AG08395 (cell line): ENCODE results near the gene UTS2R.

ENCODE experiments used
- DNase-seq: peaks from one replicate; pipeline ENCODE4 v3.0.0; 2012; ENCODE audit warnings: mixed read lengths, low spot score

UTS2R gene

DNA sequence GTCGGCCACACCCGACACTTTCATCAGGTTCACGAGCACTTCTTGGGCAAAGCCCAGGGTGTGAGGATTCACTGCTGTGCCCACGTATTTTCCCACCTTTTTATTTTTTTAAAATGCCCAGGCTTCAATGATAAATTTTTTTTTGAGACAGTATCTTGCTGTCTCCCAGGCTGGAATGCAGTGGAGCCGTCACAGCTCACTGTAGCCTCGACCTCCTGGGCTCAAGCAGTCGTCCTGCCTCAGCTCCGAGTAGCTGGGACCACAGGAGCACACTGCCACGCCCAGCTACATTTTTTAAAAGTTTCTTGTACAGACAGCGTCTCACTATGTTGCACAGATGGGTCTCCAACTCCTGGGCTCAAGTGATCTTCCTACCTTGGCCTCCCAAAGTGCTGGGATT is 17.8 kb downstream of the UTS2R start:
- DNase-seq: no peak

DNA sequence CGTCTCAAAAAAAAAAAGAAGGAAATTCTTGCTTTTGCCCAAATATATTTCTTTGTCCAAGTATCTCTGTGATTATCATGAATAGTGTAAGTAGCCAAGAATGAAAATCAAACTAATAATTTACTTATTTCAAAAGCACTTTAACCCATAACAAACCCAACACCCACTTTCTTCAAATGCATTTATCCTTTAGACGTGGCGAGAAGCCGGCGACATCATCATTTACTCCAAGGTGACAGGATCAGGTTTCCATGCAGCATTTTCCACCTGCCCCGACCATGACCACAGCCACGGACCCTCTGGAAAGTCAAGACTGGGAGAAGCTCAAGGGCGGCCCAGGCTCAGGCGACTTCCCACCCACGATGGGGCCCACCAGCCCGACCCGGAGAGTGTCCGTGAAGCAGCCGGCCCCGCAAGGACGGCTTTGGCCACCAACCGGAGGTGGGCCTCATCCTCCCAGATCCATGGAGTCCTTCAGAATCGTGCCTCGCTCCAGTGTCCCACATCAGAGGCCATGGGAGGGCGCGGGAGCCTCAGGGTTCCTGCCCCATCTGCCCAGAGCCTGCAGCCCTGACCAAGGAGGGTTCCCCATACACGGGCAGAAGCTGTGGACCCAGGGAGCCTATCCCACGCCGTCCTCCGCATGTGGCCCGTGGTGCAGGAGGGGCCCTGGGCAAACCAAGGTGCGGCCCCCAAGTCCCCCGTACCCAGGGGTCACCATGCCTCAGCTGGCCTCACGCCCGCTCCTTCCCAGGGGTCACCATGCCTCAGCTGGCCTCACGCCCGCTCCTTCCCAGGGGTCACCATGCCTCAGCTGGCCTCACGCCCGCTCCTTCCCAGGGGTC is 18.7 kb downstream of the UTS2R start:
- DNase-seq: no peak

DNA sequence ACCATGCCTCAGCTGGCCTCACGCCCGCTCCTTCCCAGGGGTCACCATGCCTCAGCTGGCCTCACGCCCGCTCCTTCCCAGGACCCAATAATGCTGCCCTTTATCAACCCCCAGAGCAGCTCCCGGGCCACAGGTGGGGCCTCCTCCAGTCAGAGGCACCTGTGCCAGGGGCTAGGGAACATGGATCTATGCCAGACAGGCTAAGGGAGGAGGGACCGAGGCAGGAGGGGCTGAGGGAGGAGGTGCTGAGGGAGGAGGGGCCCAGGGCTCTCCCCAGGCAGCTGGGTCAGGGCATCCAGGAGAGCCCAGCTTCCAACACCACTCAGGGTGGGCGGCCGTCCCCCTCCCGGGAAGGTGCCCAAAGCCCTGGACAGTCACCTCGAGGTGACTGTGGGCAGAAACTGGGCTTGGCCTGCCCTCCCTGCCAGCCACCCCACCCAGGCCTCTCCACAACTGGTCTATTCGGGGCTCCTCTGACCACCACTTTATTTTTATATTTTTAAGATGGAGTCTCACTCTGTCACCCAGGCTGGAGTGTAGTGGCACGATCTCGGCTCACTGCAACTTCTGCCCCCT is 19.4 kb downstream of the UTS2R start:
- no peak for DNase-seq

DNA sequence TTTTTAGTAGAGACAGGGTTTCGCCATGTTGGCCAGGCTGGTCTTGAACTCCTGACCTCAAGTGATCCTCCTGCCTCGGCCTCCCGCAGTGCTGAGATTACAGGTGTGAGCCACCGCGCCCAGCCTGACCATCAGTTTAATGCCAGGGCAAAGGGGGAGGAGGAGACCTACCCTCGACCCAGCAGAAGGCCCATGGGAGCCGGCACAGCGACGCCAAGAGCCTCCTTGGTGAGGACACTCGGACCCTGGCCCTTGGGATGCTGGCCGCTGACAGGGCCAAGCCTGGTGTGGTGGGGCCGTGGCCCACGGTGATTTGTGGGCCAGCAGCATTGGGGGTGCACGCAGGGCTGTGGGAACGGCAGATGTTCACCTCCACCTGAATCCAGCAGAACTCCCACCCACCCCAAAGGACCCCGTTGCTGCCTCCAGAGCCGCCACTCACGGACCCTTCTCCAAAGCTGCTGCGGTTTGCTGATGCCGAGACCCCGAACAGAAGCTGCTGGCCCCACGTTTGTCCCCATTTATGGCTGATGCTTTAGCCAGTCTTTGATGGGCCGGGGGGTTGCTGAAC is 20.0 kb downstream of the UTS2R start:
- no peak for DNase-seq

DNA sequence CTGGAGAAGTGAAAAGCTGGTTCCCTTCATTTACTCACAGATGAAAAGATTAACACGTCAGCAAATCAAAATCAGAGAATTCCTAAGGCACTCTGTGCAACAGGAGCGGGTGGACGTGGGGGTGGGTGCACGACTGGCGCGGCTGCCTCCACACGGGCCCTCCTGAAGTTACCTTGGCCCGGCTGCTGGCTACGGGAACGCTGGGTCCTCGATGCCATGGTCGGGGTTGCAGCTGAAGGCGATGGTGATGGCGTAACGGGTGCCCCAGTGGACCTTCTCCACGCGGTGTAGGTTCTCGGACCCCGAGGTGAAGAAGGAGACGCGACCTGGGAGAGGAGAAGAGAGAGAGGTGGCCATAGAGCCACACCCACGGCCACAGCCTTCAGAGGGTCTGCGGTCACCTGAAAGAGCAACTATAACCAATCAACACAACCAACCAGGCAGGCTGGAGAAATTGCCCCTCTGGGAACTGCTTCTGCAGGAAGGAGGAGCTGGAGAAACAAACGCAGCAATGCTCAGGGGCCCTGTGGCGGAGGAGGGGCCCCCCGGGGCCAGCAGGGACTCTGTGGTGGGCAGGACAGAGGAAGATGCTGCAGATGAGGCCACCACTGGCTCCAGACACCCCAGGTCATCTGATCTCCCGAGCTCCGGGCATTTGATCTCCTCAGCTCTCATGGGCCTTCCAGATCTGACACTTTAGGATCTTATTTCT is 20.8 kb downstream of the UTS2R start:
- no peak for DNase-seq

DNA sequence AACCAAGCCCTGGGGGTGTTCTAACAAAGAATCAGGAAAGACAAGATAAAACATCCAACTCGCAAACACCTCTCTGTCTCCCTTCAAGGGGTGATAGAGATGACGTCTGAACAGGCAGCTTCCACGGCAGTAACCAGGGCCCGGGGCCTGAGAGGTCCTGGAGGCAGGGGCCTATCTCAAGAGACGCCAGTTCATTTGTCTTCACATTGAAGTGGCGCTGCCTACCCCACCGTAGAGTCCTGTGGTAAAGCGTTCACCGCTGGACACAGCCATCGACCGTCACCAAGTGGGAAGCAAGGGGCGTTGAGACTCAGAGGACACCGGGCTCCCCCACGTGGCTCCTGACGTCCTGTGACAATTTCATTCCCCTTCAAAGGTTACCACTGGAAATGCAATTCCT is 21.4 kb downstream of the UTS2R start:
- no peak for DNase-seq

DNA sequence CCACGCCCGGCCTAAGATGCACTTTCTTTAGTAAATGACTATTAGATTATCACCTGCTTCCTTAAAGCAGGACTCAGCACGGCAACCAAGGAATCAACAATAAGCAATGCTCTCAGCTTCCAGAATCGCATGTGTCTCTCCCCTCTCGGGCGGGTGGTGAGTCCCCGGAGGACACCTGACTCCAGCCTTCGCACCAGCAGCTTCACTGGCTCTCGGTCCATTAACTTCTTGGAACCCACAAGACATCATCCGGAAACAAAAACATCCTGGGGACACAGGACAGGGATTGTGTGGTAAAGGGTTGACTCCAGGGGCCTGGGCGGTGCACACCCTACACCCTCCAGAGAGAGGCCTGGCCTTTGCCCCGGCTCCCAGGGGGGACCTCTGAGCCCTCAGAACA is 22.7 kb downstream of the UTS2R start:
- DNase-seq: no peak

DNA sequence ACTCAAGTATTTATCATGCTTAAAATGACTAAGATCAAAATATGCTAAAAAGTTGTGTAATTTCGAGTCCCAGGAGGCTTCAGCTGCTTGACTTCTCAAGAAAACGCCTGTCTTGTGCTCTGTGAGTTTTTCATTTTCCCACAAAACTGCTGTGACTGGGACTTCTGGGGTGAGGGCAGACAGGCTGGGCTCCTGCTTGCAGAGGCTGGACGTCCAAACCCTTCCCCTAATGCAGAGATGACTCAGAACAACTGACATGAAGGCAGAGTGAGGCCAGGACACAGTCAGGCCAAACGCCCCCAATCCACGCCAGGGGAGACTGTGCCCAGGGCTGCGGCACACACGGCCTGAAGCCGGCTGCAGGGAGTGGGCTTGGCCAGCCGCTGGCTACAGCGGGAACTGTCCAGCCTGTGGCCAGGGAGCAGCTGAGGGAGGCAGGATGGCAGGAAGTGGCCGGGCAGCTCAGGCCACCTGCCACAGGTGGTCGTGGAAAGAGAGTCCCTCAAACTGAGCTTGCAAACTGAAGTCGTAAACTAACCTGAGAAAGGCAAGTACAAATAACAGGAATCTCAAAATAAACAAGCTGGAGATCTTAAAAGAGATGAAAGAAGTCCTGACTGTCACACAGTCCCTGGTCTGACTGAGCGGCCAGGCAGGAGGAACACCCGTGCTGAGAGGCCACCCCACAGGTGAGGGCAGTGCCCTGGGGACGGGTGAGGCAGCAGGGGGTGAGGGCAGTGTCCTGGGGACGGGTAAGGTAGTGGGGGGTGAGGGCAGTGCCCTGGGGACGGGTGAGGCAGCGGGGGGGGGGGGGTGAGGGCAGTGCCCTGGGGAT is 25.3 kb downstream of the UTS2R start:
- peak; percentile 90 for DNase-seq

DNA sequence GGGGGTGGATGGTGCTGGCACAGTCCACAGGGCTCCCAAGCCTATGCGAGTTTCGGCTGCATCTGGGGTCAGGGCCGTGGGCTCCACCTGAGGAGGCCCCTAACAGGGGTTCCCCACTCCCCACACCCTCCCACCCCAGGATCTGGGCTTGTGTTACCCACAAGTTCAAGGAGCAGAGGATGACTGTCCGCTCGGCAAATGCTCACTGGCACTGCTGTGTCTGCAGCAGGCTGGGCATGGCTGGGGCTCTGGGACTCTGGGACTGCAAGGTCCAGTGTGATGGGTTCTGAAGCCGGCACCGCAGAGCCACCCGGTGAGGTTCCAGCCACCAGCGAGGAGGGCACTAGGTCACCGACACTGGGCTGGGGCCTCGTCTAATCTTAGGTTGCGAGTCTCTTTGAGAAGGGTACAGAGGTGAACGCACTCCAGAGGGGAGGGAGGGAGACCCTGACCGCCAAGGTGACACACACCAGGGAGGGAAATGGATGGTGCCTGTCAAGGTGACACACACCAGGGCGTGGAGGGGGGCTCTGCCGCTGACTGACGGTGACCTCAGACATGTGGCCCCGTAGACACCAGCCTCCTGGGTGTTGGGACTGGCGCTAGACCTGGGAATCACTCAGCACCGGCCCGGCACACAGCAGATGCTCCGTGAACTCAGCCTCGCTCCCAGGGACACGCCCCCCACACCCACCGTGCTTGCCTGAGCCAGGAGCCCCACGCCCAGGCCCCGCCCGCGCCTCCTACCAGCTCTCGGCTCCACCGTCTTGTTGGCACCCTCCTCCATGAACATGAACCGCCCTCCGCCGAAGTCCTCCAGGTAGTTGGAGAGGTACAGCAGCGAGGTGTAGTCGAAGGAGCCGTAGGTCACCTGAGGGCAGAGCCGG is 26.1 kb downstream of the UTS2R start:
- DNase-seq: no peak

DNA sequence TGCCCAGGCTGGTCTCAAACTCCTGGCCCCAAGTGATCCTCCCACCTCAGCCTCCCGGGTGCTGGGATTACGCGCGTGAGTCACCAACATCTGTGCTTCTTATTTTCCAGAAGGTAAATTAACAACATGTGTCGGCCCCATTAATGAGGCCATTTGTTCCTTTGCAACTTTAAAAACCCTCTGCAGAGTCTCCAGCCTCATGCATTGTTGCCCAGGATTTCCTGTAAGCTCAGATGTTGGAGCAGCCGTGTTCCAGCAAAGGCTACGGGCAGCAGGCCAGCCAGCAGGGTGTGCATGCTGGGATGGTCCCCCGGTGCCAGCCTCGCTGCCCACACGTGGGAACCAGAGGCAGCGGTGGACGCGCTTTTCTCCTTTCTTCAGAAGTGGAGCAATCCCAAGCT is 27.5 kb downstream of the UTS2R start:
- peak; percentile 89 for DNase-seq

DNA sequence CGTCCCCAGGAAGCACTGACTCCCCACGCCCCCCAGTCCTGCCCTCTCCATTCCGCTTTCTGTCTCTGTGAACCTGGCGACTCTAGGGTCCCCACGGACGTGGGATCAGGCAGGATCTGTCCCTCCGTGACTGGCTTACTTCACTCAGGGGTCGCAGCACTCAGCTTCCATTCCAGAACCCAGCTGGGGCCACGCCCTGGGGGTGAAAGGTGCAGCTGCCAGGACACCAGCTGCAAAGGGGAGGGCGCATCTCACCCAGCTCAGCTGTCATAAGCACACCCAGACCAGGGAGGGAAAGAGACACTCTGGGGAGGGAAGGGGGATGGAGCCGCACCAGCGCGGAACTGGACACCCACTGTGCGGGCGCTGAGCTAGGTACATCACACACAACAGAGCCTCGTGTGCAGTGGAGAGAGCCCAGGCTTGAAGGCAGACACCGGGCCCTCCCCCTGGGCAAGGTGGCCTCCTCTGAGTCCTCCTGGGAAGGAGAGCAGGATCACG is 28.1 kb downstream of the UTS2R start:
- DNase-seq: peak; percentile 31

DNA sequence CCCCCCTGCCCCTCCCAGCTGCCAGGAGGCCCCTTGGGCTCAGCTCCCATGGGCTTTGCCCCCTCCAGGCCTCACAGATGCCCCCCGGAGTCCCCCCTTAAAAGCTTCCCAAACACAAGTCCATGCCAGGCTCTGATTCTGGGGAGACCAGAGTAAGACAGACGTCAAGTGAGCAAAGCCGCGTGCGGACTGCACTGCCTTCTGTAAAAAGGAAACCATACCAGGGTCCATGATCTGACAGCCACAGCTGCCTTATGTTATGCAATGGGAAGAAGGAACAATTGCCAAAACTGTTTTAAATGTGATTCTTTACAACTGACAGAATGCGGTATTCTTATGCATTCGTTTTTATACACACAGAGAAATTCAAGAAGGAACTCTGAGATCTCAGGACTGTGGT is 28.6 kb downstream of the UTS2R start:
- peak; percentile 24 for DNase-seq

DNA sequence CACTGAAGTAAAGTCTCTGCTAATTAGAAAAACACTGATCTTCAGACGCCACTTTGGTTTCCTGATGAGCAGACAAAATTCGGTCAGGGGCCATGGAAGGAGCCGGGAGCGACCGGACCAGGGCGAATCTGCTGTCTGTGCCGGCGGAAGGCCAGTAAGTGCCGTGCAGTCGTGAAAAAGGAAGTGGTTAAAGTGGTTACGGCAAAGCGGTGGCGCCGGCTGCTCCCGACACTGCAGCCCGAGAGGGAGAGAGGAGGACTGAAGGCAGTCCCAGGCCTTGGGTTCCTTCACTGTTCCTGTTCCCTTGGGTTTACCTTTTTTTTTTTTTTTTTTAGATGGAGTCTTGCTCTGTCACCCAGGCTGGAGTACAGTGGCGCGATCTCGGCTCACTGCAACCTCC is 29.3 kb downstream of the UTS2R start:
- DNase-seq: peak; percentile 72

DNA sequence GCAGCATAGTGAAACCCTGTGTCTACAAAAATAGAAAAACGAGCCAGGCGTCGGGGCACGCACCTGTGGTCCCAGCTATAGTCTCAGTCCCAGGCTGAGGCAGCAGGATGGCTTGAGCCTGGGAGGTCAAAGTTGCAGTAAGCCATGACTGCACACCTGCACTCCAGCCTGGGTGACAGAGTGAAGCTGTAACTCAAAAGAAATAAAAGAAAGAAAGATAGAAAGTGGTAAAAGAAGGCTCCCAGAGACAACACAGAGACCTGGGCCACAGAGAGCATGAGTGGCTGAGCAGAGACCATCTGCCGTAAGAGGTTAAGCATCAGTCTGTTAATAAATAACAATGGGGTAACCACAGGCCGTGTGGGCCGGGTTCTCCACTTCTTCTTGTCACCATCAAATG is 31.3 kb downstream of the UTS2R start:
- DNase-seq: no peak

DNA sequence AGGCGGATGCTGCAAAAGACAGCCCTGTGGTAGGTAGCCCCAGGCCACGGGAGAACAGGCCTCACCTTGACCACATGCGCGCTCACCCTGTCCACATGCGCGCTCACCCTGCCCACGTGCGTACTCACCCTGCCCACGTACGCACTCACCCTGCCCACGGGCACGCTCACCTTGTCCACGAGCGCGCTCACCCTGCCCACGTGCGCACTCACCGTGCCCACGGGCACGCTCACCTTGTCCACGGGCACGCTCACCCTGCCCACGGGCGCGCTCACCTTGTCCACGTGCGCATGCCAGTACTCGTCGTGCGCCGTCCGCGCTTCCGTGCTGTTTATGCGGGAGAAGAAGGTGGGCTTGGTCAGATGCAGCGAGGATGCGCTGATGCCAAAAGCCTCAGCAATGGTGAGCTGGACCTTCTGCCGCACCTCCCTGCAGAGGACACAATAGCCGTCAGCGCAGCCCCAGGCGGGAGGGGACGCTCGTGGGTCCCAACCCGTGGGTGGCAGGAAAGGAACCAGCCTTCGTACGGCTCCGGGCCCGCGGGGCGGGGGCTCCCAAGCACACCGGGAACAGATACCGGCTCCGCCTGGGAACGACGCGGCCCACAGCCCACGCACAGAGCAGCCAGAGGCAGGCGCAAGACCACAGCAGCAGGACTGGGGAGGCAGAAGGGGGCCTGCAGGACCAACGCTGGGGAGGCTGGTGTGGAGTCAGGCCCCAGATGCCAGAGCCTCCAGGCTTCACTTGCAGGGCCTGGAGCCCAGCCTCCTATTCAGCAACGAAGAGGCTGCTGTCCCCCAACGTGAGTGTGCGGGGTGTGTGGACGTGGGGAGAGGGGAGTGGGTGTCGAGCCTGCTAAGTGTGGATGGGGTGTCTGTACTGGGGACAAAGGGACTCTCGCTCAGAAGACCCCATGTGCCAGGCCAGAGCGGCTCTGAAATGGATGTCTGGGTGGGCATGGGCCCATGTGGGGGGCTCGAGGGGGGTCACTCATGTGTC is 32.4 kb downstream of the UTS2R start:
- no peak for DNase-seq

DNA sequence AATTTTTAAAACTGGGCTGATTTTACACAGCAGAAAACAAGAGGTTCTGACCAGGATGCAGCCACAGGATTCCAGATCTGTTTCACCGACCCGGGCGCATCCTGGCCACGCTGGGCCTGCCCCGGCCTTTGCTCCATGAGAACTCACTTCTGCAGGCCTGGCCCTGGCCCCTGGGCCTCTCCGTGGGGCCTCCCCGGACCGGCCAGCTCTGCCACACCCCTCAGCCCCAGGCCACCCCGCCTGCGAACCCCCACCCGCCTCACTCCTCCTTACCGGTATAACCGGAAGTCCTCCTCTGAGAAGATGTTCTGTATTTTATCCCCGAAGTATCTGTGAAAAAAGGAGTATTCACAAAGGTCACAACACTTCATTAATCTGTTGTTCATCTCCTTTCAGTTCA is 33.5 kb downstream of the UTS2R start:
- DNase-seq: no peak

DNA sequence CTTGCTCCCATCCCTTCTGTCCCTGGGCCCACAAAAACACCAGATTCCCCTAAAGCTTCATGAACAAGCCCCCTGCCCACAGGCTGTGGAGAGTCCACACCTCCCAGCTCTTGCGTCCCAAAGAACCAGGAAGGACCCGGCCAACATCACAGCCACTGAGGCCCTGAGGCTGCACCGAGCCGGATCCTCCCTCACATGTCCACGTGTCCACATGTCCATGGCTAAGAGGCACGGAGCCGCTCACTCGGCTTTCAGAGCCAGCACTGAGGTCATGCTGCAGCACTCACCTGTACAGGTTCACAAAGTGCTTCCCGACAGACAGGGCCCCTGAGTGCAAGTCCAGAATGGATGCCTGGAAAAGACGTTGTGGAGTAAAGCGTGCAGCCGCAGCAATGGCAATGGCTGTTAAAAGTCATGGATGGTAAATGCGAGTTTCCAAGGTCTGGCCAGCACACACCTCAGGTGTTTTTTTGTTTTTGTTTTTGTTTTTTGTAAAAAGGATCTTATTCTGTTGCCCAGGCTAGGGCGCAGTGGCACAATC is 34.6 kb downstream of the UTS2R start:
- DNase-seq: no peak

DNA sequence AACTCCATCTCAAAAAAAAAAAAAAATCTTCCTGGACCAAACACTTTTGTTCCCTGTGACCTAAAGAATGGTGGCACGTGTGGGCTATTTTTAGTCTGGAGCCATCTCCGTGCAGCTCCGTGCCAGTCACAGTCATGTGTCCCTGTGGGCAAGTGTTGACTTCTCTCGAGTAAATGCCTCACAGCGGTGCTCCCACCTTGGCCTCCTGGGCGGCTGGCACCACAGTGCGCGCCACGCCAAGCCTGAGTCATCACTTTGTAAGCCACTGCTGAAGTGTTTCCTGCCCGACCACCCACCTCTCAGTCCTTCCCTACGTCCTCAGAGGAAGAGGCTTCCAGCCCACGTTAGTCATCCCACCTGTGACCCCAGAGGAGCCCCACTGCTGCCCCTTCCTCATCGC is 35.7 kb downstream of the UTS2R start:
- no peak for DNase-seq

DNA sequence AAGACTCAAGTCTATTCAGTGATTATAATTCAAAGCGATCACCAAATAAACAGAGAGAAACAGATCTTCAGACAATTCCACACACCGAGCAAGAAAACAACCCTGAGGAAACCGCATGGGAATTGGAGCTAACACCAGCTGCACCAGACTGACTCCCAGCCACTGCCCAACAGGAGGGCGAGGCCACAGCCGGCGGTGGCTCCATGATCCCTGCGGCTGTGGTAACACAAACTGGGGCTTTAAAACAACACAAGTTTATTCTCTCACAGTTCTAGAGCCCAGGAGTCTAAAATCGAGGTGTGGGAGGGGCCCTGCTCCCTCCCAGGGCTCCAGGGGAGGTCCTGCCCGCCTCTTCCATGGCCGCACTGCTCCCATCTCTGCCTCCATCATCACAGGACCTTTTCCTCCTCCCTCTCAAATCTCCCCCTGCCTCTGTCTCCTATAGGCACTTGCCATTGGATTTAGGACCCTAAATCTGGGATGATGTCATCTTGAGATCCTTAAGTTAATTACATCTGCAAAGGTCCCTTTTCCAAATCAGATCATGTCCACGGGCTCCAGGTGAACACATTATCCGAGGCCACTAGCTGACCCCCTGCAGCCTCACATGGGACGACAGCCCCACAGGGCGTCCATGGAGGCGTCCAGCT is 36.8 kb downstream of the UTS2R start:
- DNase-seq: no peak
